GM12872 (cell line): ENCODE data around the gene BICC1.

Source experiments
- TF ChIP-seq, protein P1 (sequence below): IDR thresholded peaks from 3 replicates; pipeline ENCODE4 v1.5.1; 2011; ENCODE audit warnings: low read depth, mild to moderate bottlenecking, low read length, moderate library complexity; ENCODE audit not compliant: insufficient read depth

BICC1 gene

DNA sequence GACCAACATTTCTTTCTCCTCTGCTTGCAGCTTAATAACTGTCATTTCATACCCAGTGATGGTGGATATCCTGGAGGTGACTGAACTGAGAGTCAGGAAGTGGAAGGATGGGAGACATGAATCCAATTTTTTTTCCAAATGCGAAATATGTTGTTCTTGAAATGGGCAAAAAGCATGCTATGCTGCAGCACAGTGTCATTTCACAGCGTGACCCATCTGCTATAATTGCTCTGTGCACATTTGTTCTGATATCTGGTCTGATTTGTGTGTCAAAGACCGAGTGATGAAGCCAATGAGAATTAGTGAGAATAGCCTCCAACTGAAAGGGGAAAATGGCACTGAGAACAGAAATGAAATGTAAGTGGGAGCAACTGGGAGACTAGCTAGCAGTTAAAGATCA, 334.2 kb downstream of the BICC1 start:
- TF ChIP-seq, protein P1, sequence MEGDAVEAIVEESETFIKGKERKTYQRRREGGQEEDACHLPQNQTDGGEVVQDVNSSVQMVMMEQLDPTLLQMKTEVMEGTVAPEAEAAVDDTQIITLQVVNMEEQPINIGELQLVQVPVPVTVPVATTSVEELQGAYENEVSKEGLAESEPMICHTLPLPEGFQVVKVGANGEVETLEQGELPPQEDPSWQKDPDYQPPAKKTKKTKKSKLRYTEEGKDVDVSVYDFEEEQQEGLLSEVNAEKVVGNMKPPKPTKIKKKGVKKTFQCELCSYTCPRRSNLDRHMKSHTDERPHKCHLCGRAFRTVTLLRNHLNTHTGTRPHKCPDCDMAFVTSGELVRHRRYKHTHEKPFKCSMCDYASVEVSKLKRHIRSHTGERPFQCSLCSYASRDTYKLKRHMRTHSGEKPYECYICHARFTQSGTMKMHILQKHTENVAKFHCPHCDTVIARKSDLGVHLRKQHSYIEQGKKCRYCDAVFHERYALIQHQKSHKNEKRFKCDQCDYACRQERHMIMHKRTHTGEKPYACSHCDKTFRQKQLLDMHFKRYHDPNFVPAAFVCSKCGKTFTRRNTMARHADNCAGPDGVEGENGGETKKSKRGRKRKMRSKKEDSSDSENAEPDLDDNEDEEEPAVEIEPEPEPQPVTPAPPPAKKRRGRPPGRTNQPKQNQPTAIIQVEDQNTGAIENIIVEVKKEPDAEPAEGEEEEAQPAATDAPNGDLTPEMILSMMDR: no peak

- TF ChIP-seq, protein P1: no peak
Measured at GRCh38 chr10:58851606-58852005, 338.9 kb downstream of the BICC1 start.

DNA sequence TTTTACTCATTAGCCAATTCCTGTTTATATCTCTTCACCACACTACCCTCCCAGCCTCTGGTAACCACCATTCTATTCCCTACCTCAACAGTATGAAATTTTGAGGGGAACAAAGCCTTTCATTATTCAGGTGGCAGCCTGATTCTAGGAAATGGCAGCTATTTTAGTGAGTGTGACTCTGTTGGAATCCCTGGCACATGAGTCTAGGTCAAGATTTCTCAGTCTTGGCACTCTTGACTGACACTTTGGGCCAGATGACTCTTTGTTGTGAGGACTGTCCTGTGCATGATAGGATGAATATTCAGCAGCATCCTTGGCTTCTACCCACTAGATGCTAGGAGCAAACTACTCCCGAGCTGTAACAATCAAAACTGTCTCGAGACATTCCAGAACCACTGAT, 341.0 kb downstream of the BICC1 start:
- TF ChIP-seq, protein P1: no peak

GRCh38 chr10:58854811-58855210, 342.1 kb downstream of the BICC1 start:
- TF ChIP-seq, protein P1: no peak

DNA sequence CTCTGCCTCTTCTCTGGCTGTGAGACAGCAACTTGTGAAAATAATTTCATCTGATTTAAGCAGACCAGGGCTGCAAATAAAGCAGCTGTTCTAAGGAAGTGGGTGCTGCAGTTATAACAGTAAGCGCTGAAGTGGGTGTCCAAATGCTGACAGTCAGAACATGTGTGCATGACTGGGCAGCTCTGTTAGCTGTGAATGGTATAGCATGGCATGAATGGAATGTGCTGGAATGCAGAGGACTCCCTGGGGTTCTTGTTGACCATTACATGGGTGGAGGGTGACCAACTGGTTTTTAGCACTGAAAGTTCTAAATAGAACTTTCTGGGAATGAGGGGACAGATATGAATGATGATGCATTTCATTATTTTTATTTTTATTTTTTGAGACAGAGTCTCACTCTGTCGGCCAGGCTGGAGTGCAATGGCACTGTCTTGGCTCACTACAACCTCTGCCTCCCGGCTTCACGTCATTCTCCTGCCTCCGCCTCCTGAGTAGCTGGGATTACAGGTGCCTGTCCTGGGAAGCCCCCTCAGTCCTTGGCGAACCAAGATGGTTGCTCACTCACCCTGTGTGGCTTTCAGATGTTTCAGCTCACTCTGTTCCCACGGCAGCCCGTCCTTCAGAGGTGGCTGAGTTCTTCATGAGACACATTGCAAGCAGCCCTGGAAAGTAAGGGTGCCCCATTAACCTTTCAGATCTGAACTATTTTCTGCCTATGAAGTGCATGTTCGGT, 344.0 kb downstream of the BICC1 start:
- TF ChIP-seq, protein P1: no peak

DNA sequence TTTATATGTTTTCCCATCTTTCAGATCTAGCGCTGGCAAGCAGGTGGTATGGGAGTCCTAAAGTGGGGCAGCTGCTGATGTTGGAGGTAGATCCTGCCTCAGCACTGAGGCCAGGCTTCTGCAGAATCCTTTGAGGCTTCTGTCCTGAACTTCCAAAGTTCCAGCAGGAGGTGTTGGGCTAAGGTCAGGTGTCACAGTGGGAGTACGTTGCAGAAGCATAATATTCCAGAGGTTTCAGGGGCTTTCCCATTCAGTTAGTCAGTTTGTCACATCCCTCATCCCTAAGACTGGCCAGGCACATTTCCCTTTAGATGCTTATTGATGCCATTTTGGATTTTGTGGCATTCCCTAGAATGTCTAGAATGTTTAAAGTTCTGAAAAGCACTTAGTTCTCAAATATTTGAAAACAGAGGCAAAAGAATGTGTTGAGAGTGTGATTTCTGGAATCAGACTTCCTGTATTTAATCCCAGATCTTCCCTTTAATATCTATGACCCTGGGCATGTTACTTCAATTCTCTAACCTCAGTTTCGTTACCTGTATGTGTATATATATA, 344.7 kb downstream of the BICC1 start:
- TF ChIP-seq, protein P1: no peak

DNA sequence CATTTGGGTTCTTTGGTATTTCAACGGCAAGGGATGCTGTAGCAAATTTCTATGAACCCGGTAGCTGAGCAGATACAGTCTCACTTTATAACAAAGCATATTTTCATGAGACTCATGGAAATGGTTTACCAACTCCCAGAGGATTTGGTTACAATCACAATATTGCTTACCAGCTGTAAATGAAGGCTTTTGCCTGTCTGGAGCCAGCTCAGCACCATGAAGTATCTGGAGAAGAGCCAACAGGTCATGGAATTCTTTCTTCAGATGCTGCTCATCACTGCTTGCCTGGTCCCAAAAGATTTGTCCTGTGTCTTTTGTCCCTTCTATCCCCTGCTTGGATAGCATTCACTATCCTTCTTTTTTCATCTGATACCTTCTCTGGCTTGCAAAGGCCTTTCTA, 346.9 kb downstream of the BICC1 start:
- TF ChIP-seq, protein P1: no peak
